Measurements from ENCODE around the gene RNF182.
"Not testable (repeated sequence)": the region's sequence is repeated elsewhere in the genome, so short reads cannot be mapped to it uniquely, and the experiment has no call there.

RNF182 gene

GRCh38 chr6:14001329-14002012 lies 76.7 kb downstream of the RNF182 start:
- no peak for DNase-seq (ENCODE audit: low read depth in 2 of 2)

GRCh38 chr6:14002176-14002947 lies 77.6 kb downstream of the RNF182 start:
- DNase-seq (ENCODE audit: low read depth in 2 of 2), result no peak

GRCh38 chr6:14004258-14004657 lies 79.5 kb downstream of the RNF182 start:
- DNase-seq (ENCODE audit: low read depth in 2 of 2), result no peak

- DNase-seq (ENCODE audit: low read depth in 2 of 2), result no peak
Measured at GRCh38 chr6:14008809-14009208, 84.1 kb downstream of the RNF182 start.

- DNase-seq (ENCODE audit: low read depth in 2 of 2), result no peak
Measured at GRCh38 chr6:14009431-14009830, 84.7 kb downstream of the RNF182 start.

- no peak for DNase-seq (ENCODE audit: low read depth in 2 of 2)
Measured at GRCh38 chr6:14010275-14010674, 85.5 kb downstream of the RNF182 start.

- DNase-seq (ENCODE audit: low read depth in 2 of 2), result no peak
Measured at GRCh38 chr6:14012313-14013030, 87.7 kb downstream of the RNF182 start.

- no peak for DNase-seq (ENCODE audit: low read depth in 2 of 2)
Measured at GRCh38 chr6:14015964-14016363, 91.2 kb downstream of the RNF182 start.

- DNase-seq (ENCODE audit: low read depth in 2 of 2), result no peak
Measured at GRCh38 chr6:14016432-14016831, 91.7 kb downstream of the RNF182 start.

GRCh38 chr6:14016935-14017625 lies 92.3 kb downstream of the RNF182 start:
- no peak for DNase-seq (ENCODE audit: low read depth in 2 of 2)

- no peak for DNase-seq (ENCODE audit: low read depth in 2 of 2)
Measured at GRCh38 chr6:14017626-14018475, 93.1 kb downstream of the RNF182 start.

- DNase-seq (ENCODE audit: low read depth in 2 of 2), result not testable (repeated sequence)
Measured at GRCh38 chr6:14018559-14018958, 93.8 kb downstream of the RNF182 start.

- no peak for DNase-seq (ENCODE audit: low read depth in 2 of 2)
Measured at GRCh38 chr6:14020551-14020950, 95.8 kb downstream of the RNF182 start.

- no peak for DNase-seq (ENCODE audit: low read depth in 2 of 2)
Measured at GRCh38 chr6:14021449-14021848, 96.7 kb downstream of the RNF182 start.

- no peak for DNase-seq (ENCODE audit: low read depth in 2 of 2)
Measured at GRCh38 chr6:14022673-14023072, 97.9 kb downstream of the RNF182 start.

- DNase-seq (ENCODE audit: low read depth in 2 of 2), result no peak
Measured at GRCh38 chr6:14023855-14024254, 99.1 kb downstream of the RNF182 start.

- no peak for DNase-seq (ENCODE audit: low read depth in 2 of 2)
Measured at GRCh38 chr6:14025160-14025559, 100.4 kb downstream of the RNF182 start.

GRCh38 chr6:14026831-14027539 lies 102.2 kb downstream of the RNF182 start:
- DNase-seq (ENCODE audit: low read depth in 2 of 2), result no peak

GRCh38 chr6:14028631-14029030 lies 103.9 kb downstream of the RNF182 start:
- DNase-seq (ENCODE audit: low read depth in 2 of 2), result no peak

GRCh38 chr6:14029605-14030004 lies 104.9 kb downstream of the RNF182 start:
- no peak for DNase-seq (ENCODE audit: low read depth in 2 of 2)
